ENCODE results near the gene PRR15.

PRR15 gene

GRCh38 chr7:29611941-29612544, 48.4 kb downstream of the PRR15 start:
- DNase-seq: no peak

GRCh38 chr7:29612596-29612995, 49.0 kb downstream of the PRR15 start:
- no peak for DNase-seq

GRCh38 chr7:29613100-29613499, 49.5 kb downstream of the PRR15 start:
- no peak for DNase-seq

- no peak for DNase-seq
These were observed 50.6 kb downstream of the PRR15 start for GRCh38 chr7:29614229-29614628.
